HepG2 (cell line): Measurements from ENCODE around the gene PTK7.

ENCODE experiments used
- EP300 ChIP-seq, 3 experiments: sonication (generic) in 1 of 3; formaldehyde crosslinking in 1 of 3; IDR thresholded peaks; 2 replicates each; pipeline versions ENCODE4 v1.5.1 to v1.6.1; 2011 to 2020; ENCODE audit warnings: low read depth in 2 of 3, low read length in 2 of 3, borderline replicate concordance in 1 of 3, improper control_type of control experiment in 1 of 3, mild to moderate bottlenecking in 1 of 3, missing genetic modification reagents in 1 of 3, moderate library complexity in 1 of 3
- EZH2 ChIP-seq: conservative IDR thresholded peaks from 2 replicates; pipeline ENCODE4 v1.6.1; 2012; ENCODE audit warnings: mild to moderate bottlenecking, low read depth, low read length, moderate library complexity
- POLR2A ChIP-seq, 2 experiments: IDR thresholded peaks; 2 replicates each; pipeline ENCODE4 v1.6.1; 2011; ENCODE audit warnings: low read depth in 2 of 2, low read length in 2 of 2, mild to moderate bottlenecking in 1 of 2, moderate library complexity in 1 of 2; ENCODE audit not compliant: insufficient read depth in 1 of 2
- RAD21 ChIP-seq: fragments of 450-650 bp; formaldehyde crosslinking; IDR thresholded peaks from 2 replicates; pipeline ENCODE4 v1.5.0; 2020; ENCODE audit warnings: mild to moderate bottlenecking
- TBP ChIP-seq: sonication (generic); formaldehyde crosslinking; IDR thresholded peaks from 2 replicates; pipeline ENCODE4 v1.5.0; 2020; ENCODE audit warnings: missing genetic modification reagents
- TF ChIP-seq, protein P1 (sequence below): IDR thresholded peaks from 2 replicates; pipeline ENCODE4 v1.6.1; 2018; ENCODE audit warnings: missing genetic modification reagents

DNA sequence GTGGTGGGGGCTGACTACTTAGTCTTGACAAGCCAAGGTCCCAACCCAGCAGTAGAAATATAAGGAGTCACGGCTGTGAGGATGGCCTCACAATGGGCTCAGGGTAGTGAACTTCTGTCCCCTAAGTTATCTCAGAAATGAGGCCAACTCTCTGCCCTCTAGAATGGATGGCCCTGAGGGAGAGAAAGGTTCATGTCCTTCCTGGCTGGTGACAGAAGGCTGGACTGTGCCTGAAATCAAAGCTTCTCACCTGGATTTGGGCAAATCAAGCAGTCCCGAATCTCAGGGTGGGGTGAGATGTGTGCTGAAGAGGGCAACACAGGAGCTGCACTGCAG is 42.0 kb upstream of the PTK7 start:
- TF ChIP-seq TBP = no peak
- TF ChIP-seq, protein P1, sequence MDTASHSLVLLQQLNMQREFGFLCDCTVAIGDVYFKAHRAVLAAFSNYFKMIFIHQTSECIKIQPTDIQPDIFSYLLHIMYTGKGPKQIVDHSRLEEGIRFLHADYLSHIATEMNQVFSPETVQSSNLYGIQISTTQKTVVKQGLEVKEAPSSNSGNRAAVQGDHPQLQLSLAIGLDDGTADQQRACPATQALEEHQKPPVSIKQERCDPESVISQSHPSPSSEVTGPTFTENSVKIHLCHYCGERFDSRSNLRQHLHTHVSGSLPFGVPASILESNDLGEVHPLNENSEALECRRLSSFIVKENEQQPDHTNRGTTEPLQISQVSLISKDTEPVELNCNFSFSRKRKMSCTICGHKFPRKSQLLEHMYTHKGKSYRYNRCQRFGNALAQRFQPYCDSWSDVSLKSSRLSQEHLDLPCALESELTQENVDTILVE (CRISPR knock-in tag) = no peak
- TF ChIP-seq EZH2 = no peak
- TF ChIP-seq RAD21 (CRISPR knock-in tag) = no peak
- TF ChIP-seq POLR2A (IDR thresholded peaks at IDR 0.05; ENCODE audit: insufficient read depth in 1 of 2, low read depth in 2 of 2, low read length in 2 of 2) = no peak
- no peak for TF ChIP-seq EP300 (IDR thresholded peaks at IDR 0.05; ENCODE audit: low read depth in 2 of 2, low read length in 2 of 2)
- TF ChIP-seq EP300 (CRISPR knock-in tag; IDR thresholded peaks at IDR 0.05; ENCODE audit: borderline replicate concordance) = no peak
